NCI-H187 treated with DMSO at 0.1 percent for 48 hours (cell line): ENCODE measurements around the gene SIPA1L3.
A peak's percentile ranks its signal among the peaks of the same experiment; 100 is the strongest.
"Not testable (repeated sequence)": the region's sequence is repeated elsewhere in the genome, so short reads cannot be mapped to it uniquely, and the experiment has no call there.

ENCODE experiments used
- DNase-seq: peaks from one replicate; lab custom pipeline; 2025; lab: John Stamatoyannopoulos, UW

The SIPA1L3 gene

GRCh38 chr19:38070573-38070972 lies 163.6 kb downstream of the SIPA1L3 start:
- DNase-seq: peak; percentile 42

- DNase-seq: not testable (repeated sequence)
These were observed 164.0 kb downstream of the SIPA1L3 start for GRCh38 chr19:38071054-38071453.

- DNase-seq: no peak
These were observed 164.6 kb downstream of the SIPA1L3 start for GRCh38 chr19:38071647-38072046.

- no peak for DNase-seq
These were observed 166.1 kb downstream of the SIPA1L3 start for GRCh38 chr19:38072776-38073750.

- no peak for DNase-seq
These were observed 167.1 kb downstream of the SIPA1L3 start for GRCh38 chr19:38073841-38074685.

GRCh38 chr19:38076337-38076736 lies 169.3 kb downstream of the SIPA1L3 start:
- peak; percentile 82 for DNase-seq

GRCh38 chr19:38078302-38078930 lies 171.4 kb downstream of the SIPA1L3 start:
- no peak for DNase-seq

GRCh38 chr19:38079926-38080380 lies 172.9 kb downstream of the SIPA1L3 start:
- peak; percentile 26 for DNase-seq

GRCh38 chr19:38081547-38082255 lies 174.7 kb downstream of the SIPA1L3 start:
- DNase-seq: no peak

- DNase-seq: no peak
These were observed 175.5 kb downstream of the SIPA1L3 start for GRCh38 chr19:38082256-38083118.

- DNase-seq: no peak
These were observed 177.2 kb downstream of the SIPA1L3 start for GRCh38 chr19:38084196-38084595.

- DNase-seq: no peak
These were observed 182.4 kb downstream of the SIPA1L3 start for GRCh38 chr19:38089440-38089839.

- DNase-seq: no peak
These were observed 186.1 kb downstream of the SIPA1L3 start for GRCh38 chr19:38093154-38093553.

GRCh38 chr19:38093587-38093986 lies 186.6 kb downstream of the SIPA1L3 start:
- DNase-seq: no peak

- peak; percentile 69 for DNase-seq
These were observed 188.7 kb downstream of the SIPA1L3 start for GRCh38 chr19:38095411-38096308.

GRCh38 chr19:38099966-38100365 lies 193.0 kb downstream of the SIPA1L3 start:
- no peak for DNase-seq

- DNase-seq: no peak
These were observed 193.6 kb downstream of the SIPA1L3 start for GRCh38 chr19:38100589-38100988.

- no peak for DNase-seq
These were observed 194.7 kb downstream of the SIPA1L3 start for GRCh38 chr19:38101723-38102122.

GRCh38 chr19:38105574-38105973 lies 198.6 kb downstream of the SIPA1L3 start:
- no peak for DNase-seq
